Subcutaneous abdominal adipose tissue (tissue), 5 donors: ENCODE data around the gene ALDH4A1.
A peak's percentile ranks its signal among the peaks of the same experiment; 100 is the strongest.

Experiments
- H3K27ac ChIP-seq: one replicate; pipeline ENCODE4 v1.7.0; 2013; ENCODE audit warnings: low read depth, mild to moderate bottlenecking, inconsistent platforms, low read length, moderate library complexity
- H3K27me3 ChIP-seq, 5 donors: one replicate each; pipeline ENCODE4 v1.7.0; 2013; ENCODE audit warnings: low read length in 5 of 5, inconsistent platforms in 1 of 5; ENCODE audit not compliant: control insufficient read depth in 5 of 5, insufficient read depth in 4 of 5
- H3K36me3 ChIP-seq, 5 donors: one replicate each; pipeline ENCODE4 v1.7.0; 2013; ENCODE audit warnings: low read length in 5 of 5; ENCODE audit not compliant: control insufficient read depth in 5 of 5, insufficient read depth in 5 of 5
- H3K4me1 ChIP-seq, 5 donors: one replicate each; pipeline ENCODE4 v1.7.0; 2013; ENCODE audit warnings: low read length in 5 of 5, mild to moderate bottlenecking in 3 of 5, moderate library complexity in 1 of 5; ENCODE audit not compliant: control insufficient read depth in 5 of 5, insufficient read depth in 5 of 5
- H3K4me3 ChIP-seq, 5 donors: one replicate each; pipeline ENCODE4 v1.7.0; 2013; ENCODE audit warnings: low read length in 5 of 5, low read depth in 1 of 5
- H3K9ac ChIP-seq, 5 donors: one replicate each; pipeline ENCODE4 v1.7.0; 2013; ENCODE audit warnings: low read length in 5 of 5, mild to moderate bottlenecking in 4 of 5, moderate library complexity in 3 of 5
- H3K9me3 ChIP-seq, 5 donors: one replicate each; pipeline ENCODE4 v1.7.0; 2013; ENCODE audit warnings: low read length in 5 of 5; ENCODE audit not compliant: control insufficient read depth in 5 of 5
- donor health status: healthy.
- donor health status: healthy.
- donor health status: healthy.
- donor health status: healthy.
- donor health status: healthy.

Gene ALDH4A1

GRCh38 chr1:18946550-18947381 lies 44.4 kb upstream of the ALDH4A1 start:
- no peak overlapping the region for H3K4me3 ChIP-seq
- H3K9ac ChIP-seq, result peak overlapping the region in 3 of 5 donors; percentile 6 to 36 (median 14)
- no peaks in the 10 kb centered on the region for H3K36me3 ChIP-seq
- H3K9me3 ChIP-seq, result no peaks in the 10 kb centered on the region
- H3K27me3 ChIP-seq, result no peaks in the 10 kb centered on the region
- peak overlapping the region; percentile 41 for H3K27ac ChIP-seq
- H3K4me1 ChIP-seq, result peaks cover 12 to 78% (median 76%) of the 10 kb centered on the region in 5 donors

- H3K27ac ChIP-seq, result no peak overlapping the region
- peak overlapping the region in 1 of 5 donors; percentile 49 for H3K9ac ChIP-seq
- H3K4me1 ChIP-seq, result peaks cover 11 to 77% (median 73%) of the 10 kb centered on the region in 5 donors
These were observed 43.1 kb upstream of the ALDH4A1 start for GRCh38 chr1:18945401-18945849.

GRCh38 chr1:18944810-18945209 lies 42.5 kb upstream of the ALDH4A1 start:
- no peaks in the 10 kb centered on the region for H3K9me3 ChIP-seq
- H3K27ac ChIP-seq, result no peak overlapping the region
- peak overlapping the region in 2 of 5 donors; percentile 18 to 49 for H3K9ac ChIP-seq
- peak overlapping the region in 1 of 5 donors; percentile 6 for H3K4me3 ChIP-seq
- H3K27me3 ChIP-seq, result no peaks in the 10 kb centered on the region
- H3K36me3 ChIP-seq, result no peaks in the 10 kb centered on the region
- peaks cover 10 to 77% (median 72%) of the 10 kb centered on the region in 5 donors for H3K4me1 ChIP-seq

More at GRCh38 chr1:18945401-18945849, 43.1 kb upstream of the ALDH4A1 start:
- H3K36me3 ChIP-seq, result no peaks in the 10 kb centered on the region
- no peaks in the 10 kb centered on the region for H3K9me3 ChIP-seq
- no peaks in the 10 kb centered on the region for H3K27me3 ChIP-seq
- H3K4me3 ChIP-seq, result no peak overlapping the region

GRCh38 chr1:18943914-18944572 lies 41.7 kb upstream of the ALDH4A1 start:
- no peak overlapping the region for H3K27ac ChIP-seq

GRCh38 chr1:18943162-18943561 lies 40.8 kb upstream of the ALDH4A1 start:
- Histone ChIP-seq H3K9ac (no peak overlapping the region), H3K9me3 (no peaks in the 10 kb centered on the region), H3K4me1 (peaks cover 4 to 77% (median 72%) of the 10 kb centered on the region in 5 donors)

More at GRCh38 chr1:18943914-18944572, 41.7 kb upstream of the ALDH4A1 start:
- Histone ChIP-seq H3K4me1 (peaks cover 4 to 77% (median 72%) of the 10 kb centered on the region in 5 donors), H3K9ac (no peak overlapping the region), H3K9me3 (no peaks in the 10 kb centered on the region), H3K36me3 (no peaks in the 10 kb centered on the region), H3K4me3 (no peak overlapping the region), H3K27me3 (no peaks in the 10 kb centered on the region)

GRCh38 chr1:18942340-18942739 lies 40.0 kb upstream of the ALDH4A1 start:
- H3K4me1 ChIP-seq, result peaks cover 4 to 69% (median 66%) of the 10 kb centered on the region in 5 donors
- no peaks in the 10 kb centered on the region for H3K36me3 ChIP-seq
- peak overlapping the region in 2 of 5 donors; percentile 7 to 25 for H3K9ac ChIP-seq
- no peaks in the 10 kb centered on the region for H3K27me3 ChIP-seq
- H3K9me3 ChIP-seq, result no peaks in the 10 kb centered on the region
- H3K4me3 ChIP-seq, result no peak overlapping the region
- H3K27ac ChIP-seq, result no peak overlapping the region

More at GRCh38 chr1:18943162-18943561, 40.8 kb upstream of the ALDH4A1 start:
- Histone ChIP-seq H3K27me3 (no peaks in the 10 kb centered on the region), H3K4me3 (no peak overlapping the region), H3K27ac (no peak overlapping the region), H3K36me3 (no peaks in the 10 kb centered on the region)

- peaks cover 4 to 64% (median 59%) of the 10 kb centered on the region in 5 donors for H3K4me1 ChIP-seq
- peak overlapping the region in 1 of 5 donors; percentile 13 for H3K4me3 ChIP-seq
- H3K27me3 ChIP-seq, result no peaks in the 10 kb centered on the region
- H3K9ac ChIP-seq, result peak overlapping the region in 1 of 5 donors; percentile 25
- H3K27ac ChIP-seq, result no peak overlapping the region
- H3K9me3 ChIP-seq, result no peaks in the 10 kb centered on the region
- H3K36me3 ChIP-seq, result no peaks in the 10 kb centered on the region
These were observed 39.1 kb upstream of the ALDH4A1 start for GRCh38 chr1:18941221-18942141.

GRCh38 chr1:18940303-18941020 lies 38.1 kb upstream of the ALDH4A1 start:
- Histone ChIP-seq H3K4me3 (no peak overlapping the region), H3K9ac (no peak overlapping the region), H3K36me3 (no peaks in the 10 kb centered on the region), H3K4me1 (peaks cover 4 to 60% (median 55%) of the 10 kb centered on the region in 5 donors), H3K9me3 (no peaks in the 10 kb centered on the region), H3K27ac (no peak overlapping the region), H3K27me3 (no peaks in the 10 kb centered on the region)
